Measurements from ENCODE around the gene HDAC7. TPM values are rescaled to one million over a fixed set of nuclear protein-coding genes. Genes with fewer than 3 reads are reported as not detected.

The HDAC7 gene
- total and polyA plus RNA-seq, 4 donors = 49.3 to 119 (median 69.7) TPM

DNA sequence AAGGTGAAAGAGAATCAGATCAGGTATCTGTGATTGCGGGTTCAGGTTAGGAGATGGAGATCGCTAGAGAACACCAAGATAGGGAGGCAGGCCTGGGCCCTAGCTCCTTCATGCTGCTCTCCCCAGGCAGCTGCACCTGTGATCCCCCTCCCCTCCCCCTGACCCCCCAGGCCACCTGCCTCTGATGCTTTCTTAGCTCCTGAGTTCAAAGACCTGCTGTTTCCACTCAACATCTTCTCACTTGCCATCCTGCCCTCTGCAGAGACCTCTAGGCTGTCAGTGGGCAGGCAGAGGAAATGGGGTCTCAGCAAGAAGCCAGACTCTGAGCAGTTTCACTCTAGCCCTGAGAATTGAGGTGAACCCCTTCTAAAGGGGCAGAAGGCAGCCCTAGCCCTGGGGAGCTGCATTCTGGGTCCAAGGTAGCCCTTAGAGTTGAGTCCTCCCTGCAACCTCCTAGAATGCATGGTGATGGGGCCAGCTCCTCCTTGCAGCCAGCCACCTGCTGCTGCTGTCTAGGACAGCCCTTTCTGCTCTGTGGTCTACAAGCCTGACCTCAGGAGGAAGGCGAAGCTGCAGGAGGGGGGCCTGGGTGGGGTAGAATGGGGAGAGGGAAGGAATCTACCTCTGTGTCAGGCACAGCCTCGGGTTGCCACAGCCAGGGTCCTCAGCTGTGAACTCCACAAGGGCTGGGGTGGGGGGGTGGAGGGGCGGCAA lies 53.0 kb downstream of the HDAC7 start:
- TF ChIP-seq, protein P1, sequence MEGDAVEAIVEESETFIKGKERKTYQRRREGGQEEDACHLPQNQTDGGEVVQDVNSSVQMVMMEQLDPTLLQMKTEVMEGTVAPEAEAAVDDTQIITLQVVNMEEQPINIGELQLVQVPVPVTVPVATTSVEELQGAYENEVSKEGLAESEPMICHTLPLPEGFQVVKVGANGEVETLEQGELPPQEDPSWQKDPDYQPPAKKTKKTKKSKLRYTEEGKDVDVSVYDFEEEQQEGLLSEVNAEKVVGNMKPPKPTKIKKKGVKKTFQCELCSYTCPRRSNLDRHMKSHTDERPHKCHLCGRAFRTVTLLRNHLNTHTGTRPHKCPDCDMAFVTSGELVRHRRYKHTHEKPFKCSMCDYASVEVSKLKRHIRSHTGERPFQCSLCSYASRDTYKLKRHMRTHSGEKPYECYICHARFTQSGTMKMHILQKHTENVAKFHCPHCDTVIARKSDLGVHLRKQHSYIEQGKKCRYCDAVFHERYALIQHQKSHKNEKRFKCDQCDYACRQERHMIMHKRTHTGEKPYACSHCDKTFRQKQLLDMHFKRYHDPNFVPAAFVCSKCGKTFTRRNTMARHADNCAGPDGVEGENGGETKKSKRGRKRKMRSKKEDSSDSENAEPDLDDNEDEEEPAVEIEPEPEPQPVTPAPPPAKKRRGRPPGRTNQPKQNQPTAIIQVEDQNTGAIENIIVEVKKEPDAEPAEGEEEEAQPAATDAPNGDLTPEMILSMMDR (IDR thresholded peaks at IDR 0.05; ENCODE audit: control extremely low read depth, extremely low read depth) = no peak
- Histone ChIP-seq H3K9ac (ENCODE audit: insufficient read depth in 1 of 2, low read length in 2 of 2) (no peak overlapping the region), H3K27me3 (ENCODE audit: control insufficient read depth in 3 of 3, insufficient read depth in 3 of 3, low read length in 2 of 3) (no peaks in the 10 kb centered on the region), H3K4me3 (no peak overlapping the region), H3K4me1 (ENCODE audit: control insufficient read depth in 5 of 5, insufficient read depth in 5 of 5, low read length in 5 of 5) (peaks cover 0 to 5% (median 0%) of the 10 kb centered on the region in 5 donors), H3K27ac (ENCODE audit: low read depth in 1 of 2, low read length in 1 of 2) (no peak overlapping the region), H3K9me3 (ENCODE audit: control insufficient read depth in 4 of 4, insufficient read depth in 3 of 4, low read length in 3 of 4) (no peaks in the 10 kb centered on the region), H3K36me3 (ENCODE audit: control insufficient read depth in 4 of 4, insufficient read depth in 4 of 4, low read length in 4 of 4) (no peaks in the 10 kb centered on the region)
- DNase-seq = no peak
- WGBS, 2 donors = 61 to 64% methylated on average over 5 of the region's 5 CpGs
- ATAC-seq (ENCODE audit: insufficient read depth, low FRiP score) = no peak

DNA sequence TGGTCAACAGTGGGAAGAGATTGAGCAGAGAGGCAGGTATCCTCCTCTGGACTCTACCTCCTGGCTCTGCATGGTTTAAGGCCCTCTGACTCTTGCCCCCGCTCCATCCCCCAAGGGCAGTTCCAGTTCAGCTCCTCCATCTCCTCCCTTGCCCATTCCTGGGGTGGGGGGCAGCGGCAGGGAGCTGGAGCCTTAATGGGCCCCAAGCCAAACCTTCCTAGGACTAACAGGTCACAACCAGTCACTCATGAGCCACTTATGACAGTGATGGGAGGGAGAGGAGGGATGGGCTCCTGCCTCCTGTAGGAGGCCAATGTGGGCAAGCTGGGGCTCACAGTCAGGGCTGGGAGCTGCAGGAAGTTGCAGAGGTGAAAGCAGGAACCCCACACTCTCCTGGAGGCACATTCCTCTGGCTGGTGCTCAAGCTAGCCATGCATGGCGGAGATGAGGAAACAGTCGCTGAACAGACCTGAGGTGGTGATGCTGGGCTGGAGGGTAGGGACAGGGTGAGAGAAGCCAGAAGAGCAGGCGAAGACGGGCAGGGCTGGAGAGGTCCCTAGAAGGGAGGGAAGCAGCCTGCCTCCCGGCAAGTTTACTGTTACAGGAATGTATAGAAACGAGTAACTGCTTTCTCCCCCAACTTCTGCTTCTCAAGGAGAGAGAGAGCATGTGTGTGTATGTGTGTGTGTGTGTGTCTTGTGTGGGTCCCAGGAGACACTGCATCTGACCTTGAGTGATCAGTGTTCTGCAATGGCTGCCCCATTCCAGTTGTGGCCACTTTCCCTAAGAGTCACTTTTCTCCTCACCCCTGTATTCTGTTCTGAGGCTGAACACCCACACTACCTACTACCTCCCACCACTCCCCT lies 56.0 kb downstream of the HDAC7 start:
- peaks cover 0 to 9% (median 1%) of the 10 kb centered on the region in 5 donors for H3K4me1 ChIP-seq (ENCODE audit: control insufficient read depth in 5 of 5, insufficient read depth in 5 of 5, low read length in 5 of 5)
- H3K36me3 ChIP-seq (ENCODE audit: control insufficient read depth in 4 of 4, insufficient read depth in 4 of 4, low read length in 4 of 4) = no peaks in the 10 kb centered on the region
- no peaks in the 10 kb centered on the region for H3K9me3 ChIP-seq (ENCODE audit: control insufficient read depth in 4 of 4, insufficient read depth in 3 of 4, low read length in 3 of 4)
- ATAC-seq (ENCODE audit: insufficient read depth, low FRiP score) (no peak), DNase-seq (no peak)
- no peak overlapping the region for H3K9ac ChIP-seq (ENCODE audit: insufficient read depth in 1 of 2, low read length in 2 of 2)
- TF ChIP-seq, protein P1 (IDR thresholded peaks at IDR 0.05; ENCODE audit: control extremely low read depth, extremely low read depth) = no peak
- no peak overlapping the region for H3K4me3 ChIP-seq
- H3K27ac ChIP-seq (ENCODE audit: low read depth in 1 of 2, low read length in 1 of 2) = no peak overlapping the region
- H3K27me3 ChIP-seq (ENCODE audit: control insufficient read depth in 3 of 3, insufficient read depth in 3 of 3, low read length in 2 of 3) = no peaks in the 10 kb centered on the region
- WGBS, 2 donors = 54 to 78% methylated on average over 8 of the region's 8 CpGs

DNA sequence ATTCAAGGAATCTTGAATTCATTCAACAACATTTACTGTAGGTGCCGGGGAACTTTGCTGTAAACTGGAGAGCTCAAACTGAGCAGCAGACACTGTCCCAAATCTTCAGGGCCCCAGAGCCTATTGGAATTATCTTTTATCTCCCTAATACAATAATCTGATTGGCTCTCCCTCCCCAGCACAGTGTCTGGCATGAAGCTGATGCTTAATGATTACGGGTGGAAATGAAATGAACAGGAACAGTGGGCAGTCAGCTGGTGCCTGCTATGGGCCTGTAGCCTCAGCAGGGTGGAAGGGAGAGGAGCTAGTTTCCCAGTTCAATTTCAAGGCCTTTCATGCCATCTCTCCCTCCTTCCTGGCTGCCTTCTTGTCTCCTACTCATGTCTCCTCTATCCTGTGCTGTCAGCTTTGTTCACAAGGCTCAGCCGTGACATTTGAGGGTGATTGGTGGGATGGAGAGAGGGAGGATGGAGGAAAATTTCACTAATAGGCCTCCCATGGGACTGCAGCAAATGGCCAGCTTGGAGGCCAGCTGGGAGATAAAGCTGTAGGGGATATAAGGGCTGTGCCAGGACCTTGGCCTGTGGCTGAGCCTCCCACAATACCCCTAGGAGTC lies 56.7 kb downstream of the HDAC7 start:
- Histone ChIP-seq H3K9me3 (ENCODE audit: control insufficient read depth in 4 of 4, insufficient read depth in 3 of 4, low read length in 3 of 4) (no peaks in the 10 kb centered on the region), H3K36me3 (ENCODE audit: control insufficient read depth in 4 of 4, insufficient read depth in 4 of 4, low read length in 4 of 4) (no peaks in the 10 kb centered on the region), H3K27ac (ENCODE audit: low read depth in 1 of 2, low read length in 1 of 2) (no peak overlapping the region), H3K4me3 (no peak overlapping the region), H3K9ac (ENCODE audit: insufficient read depth in 1 of 2, low read length in 2 of 2) (no peak overlapping the region), H3K4me1 (ENCODE audit: control insufficient read depth in 5 of 5, insufficient read depth in 5 of 5, low read length in 5 of 5) (peaks cover 0 to 17% (median 9%) of the 10 kb centered on the region in 5 donors), H3K27me3 (ENCODE audit: control insufficient read depth in 3 of 3, insufficient read depth in 3 of 3, low read length in 2 of 3) (no peaks in the 10 kb centered on the region)
- WGBS, 2 donors = 80 to 95% methylated on average over 3 of the region's 3 CpGs
- no peak for DNase-seq
- no peak for ATAC-seq (ENCODE audit: insufficient read depth, low FRiP score)
- TF ChIP-seq, protein P1 (IDR thresholded peaks at IDR 0.05; ENCODE audit: control extremely low read depth, extremely low read depth) = no peak
